ENCODE data around the gene GPR68.
"Not testable (repeated sequence)": the region's sequence is repeated elsewhere in the genome, so short reads cannot be mapped to it uniquely, and the experiment has no call there.

GPR68 gene

GRCh38 chr14:91272341-91273272 is 28.1 kb upstream of the GPR68 start:
- no peak for DNase-seq

- DNase-seq, result no peak
These were observed 27.1 kb upstream of the GPR68 start for GRCh38 chr14:91271639-91272038.

GRCh38 chr14:91270619-91271018 is 26.1 kb upstream of the GPR68 start:
- DNase-seq, result no peak

GRCh38 chr14:91270188-91270587 is 25.7 kb upstream of the GPR68 start:
- DNase-seq, result no peak

- no peak for DNase-seq
These were observed 24.8 kb upstream of the GPR68 start for GRCh38 chr14:91269076-91269991.

GRCh38 chr14:91267965-91268437 is 23.5 kb upstream of the GPR68 start:
- no peak for DNase-seq

- DNase-seq, result not testable (repeated sequence)
These were observed 21.8 kb upstream of the GPR68 start for GRCh38 chr14:91266276-91266675.

- DNase-seq, result no peak
These were observed 20.9 kb upstream of the GPR68 start for GRCh38 chr14:91265404-91265803.

- DNase-seq, result no peak
These were observed 19.9 kb upstream of the GPR68 start for GRCh38 chr14:91264151-91265150.

- no peak for DNase-seq
These were observed 18.8 kb upstream of the GPR68 start for GRCh38 chr14:91263329-91263728.

- no peak for DNase-seq
These were observed 17.6 kb upstream of the GPR68 start for GRCh38 chr14:91261986-91262549.

GRCh38 chr14:91261115-91261514 is 16.6 kb upstream of the GPR68 start:
- no peak for DNase-seq

- no peak for DNase-seq
These were observed 14.4 kb upstream of the GPR68 start for GRCh38 chr14:91258876-91259275.

GRCh38 chr14:91258011-91258618 is 13.6 kb upstream of the GPR68 start:
- DNase-seq, result no peak

- DNase-seq, result peak; percentile 38
These were observed 13.0 kb upstream of the GPR68 start for GRCh38 chr14:91257328-91258010.

- no peak for DNase-seq
These were observed 12.2 kb upstream of the GPR68 start for GRCh38 chr14:91256661-91257060.

- DNase-seq, result no peak
These were observed 10.7 kb upstream of the GPR68 start for GRCh38 chr14:91255026-91255695.

- DNase-seq, result no peak
These were observed 10.0 kb upstream of the GPR68 start for GRCh38 chr14:91254461-91254860.

- no peak for DNase-seq
These were observed 9.4 kb upstream of the GPR68 start for GRCh38 chr14:91253795-91254323.

All from NCI-H2227 treated with DMSO at 0.1 percent for 48 hours (cell line).